Kasumi-1 (cell line): ENCODE measurements around the gene BCL2.

Experiments used
- DNase-seq, 2 experiments: peaks; one replicate each; lab custom pipeline; 2025; lab: John Stamatoyannopoulos, UW

BCL2 gene

GRCh38 chr18:63180971-63181376 lies 138.6 kb downstream of the BCL2 start:
- no peak for DNase-seq

- DNase-seq: no peak
Observed at GRCh38 chr18:63180321-63180720, 139.2 kb downstream of the BCL2 start.

GRCh38 chr18:63179422-63179821 lies 140.1 kb downstream of the BCL2 start:
- DNase-seq: no peak

- DNase-seq: no peak
Observed at GRCh38 chr18:63178971-63179370, 140.6 kb downstream of the BCL2 start.

- no peak for DNase-seq
Observed at GRCh38 chr18:63177919-63178821, 141.4 kb downstream of the BCL2 start.

- DNase-seq: no peak
Observed at GRCh38 chr18:63177259-63177658, 142.3 kb downstream of the BCL2 start.

- DNase-seq: no peak
Observed at GRCh38 chr18:63175264-63175663, 144.3 kb downstream of the BCL2 start.

- no peak for DNase-seq
Observed at GRCh38 chr18:63173983-63174382, 145.6 kb downstream of the BCL2 start.

GRCh38 chr18:63169853-63170252 lies 149.7 kb downstream of the BCL2 start:
- no peak for DNase-seq

GRCh38 chr18:63168287-63168686 lies 151.3 kb downstream of the BCL2 start:
- no peak for DNase-seq

- no peak for DNase-seq
Observed at GRCh38 chr18:63166142-63166541, 153.4 kb downstream of the BCL2 start.

GRCh38 chr18:63164396-63164795 lies 155.2 kb downstream of the BCL2 start:
- DNase-seq: no peak

GRCh38 chr18:63162271-63163014 lies 157.1 kb downstream of the BCL2 start:
- DNase-seq: no peak

GRCh38 chr18:63161761-63162195 lies 157.8 kb downstream of the BCL2 start:
- peak in 1 of 2 experiments; percentile 36 for DNase-seq

GRCh38 chr18:63161032-63161760 lies 158.4 kb downstream of the BCL2 start:
- no peak for DNase-seq

- no peak for DNase-seq
Observed at GRCh38 chr18:63160172-63160995, 159.2 kb downstream of the BCL2 start.

- no peak for DNase-seq
Observed at GRCh38 chr18:63159590-63159989, 160.0 kb downstream of the BCL2 start.

- no peak for DNase-seq
Observed at GRCh38 chr18:63158676-63159291, 160.8 kb downstream of the BCL2 start.

- no peak for DNase-seq
Observed at GRCh38 chr18:63158012-63158631, 161.4 kb downstream of the BCL2 start.

GRCh38 chr18:63157293-63158011 lies 162.1 kb downstream of the BCL2 start:
- DNase-seq: no peak
